SW 1271 (cell line): ENCODE results near the gene KLHL42.
A peak's percentile ranks its signal among the peaks of the same experiment; 100 is the strongest.

ENCODE experiments used
- DNase-seq, 2 experiments: peaks; one replicate each; lab custom pipeline; 2025; lab: John Stamatoyannopoulos, UW

The KLHL42 gene

GRCh38 chr12:27780612-27781408 lies 777 bp downstream of the KLHL42 start:
- peak in 1 of 2 experiments; percentile 24 for DNase-seq

- DNase-seq, result no peak
Measured at GRCh38 chr12:27781680-27782079, 1.6 kb downstream of the KLHL42 start.

GRCh38 chr12:27782481-27782880 lies 2.4 kb downstream of the KLHL42 start:
- no peak for DNase-seq

GRCh38 chr12:27785882-27786570 lies 6.0 kb downstream of the KLHL42 start:
- peak in 1 of 2 experiments; percentile 52 for DNase-seq

GRCh38 chr12:27787559-27787958 lies 7.5 kb downstream of the KLHL42 start:
- DNase-seq, result no peak

GRCh38 chr12:27790179-27790578 lies 10.1 kb downstream of the KLHL42 start:
- no peak for DNase-seq

- no peak for DNase-seq
Measured at GRCh38 chr12:27794818-27795584, 15.0 kb downstream of the KLHL42 start.

- DNase-seq, result no peak
Measured at GRCh38 chr12:27796128-27796527, 16.1 kb downstream of the KLHL42 start.

- DNase-seq, result no peak
Measured at GRCh38 chr12:27797301-27798025, 17.4 kb downstream of the KLHL42 start.

GRCh38 chr12:27800819-27801218 lies 20.8 kb downstream of the KLHL42 start:
- no peak for DNase-seq

- DNase-seq, result no peak
Measured at GRCh38 chr12:27801630-27802029, 21.6 kb downstream of the KLHL42 start.

GRCh38 chr12:27802511-27802910 lies 22.5 kb downstream of the KLHL42 start:
- no peak for DNase-seq

GRCh38 chr12:27802936-27803335 lies 22.9 kb downstream of the KLHL42 start:
- DNase-seq, result no peak

GRCh38 chr12:27805238-27805637 lies 25.2 kb downstream of the KLHL42 start:
- no peak for DNase-seq

- no peak for DNase-seq
Measured at GRCh38 chr12:27806259-27806658, 26.2 kb downstream of the KLHL42 start.

- no peak for DNase-seq
Measured at GRCh38 chr12:27807063-27807703, 27.1 kb downstream of the KLHL42 start.

- DNase-seq, result no peak
Measured at GRCh38 chr12:27808841-27809240, 28.8 kb downstream of the KLHL42 start.

GRCh38 chr12:27810756-27811155 lies 30.7 kb downstream of the KLHL42 start:
- DNase-seq, result no peak

GRCh38 chr12:27812502-27812901 lies 32.5 kb downstream of the KLHL42 start:
- no peak for DNase-seq

GRCh38 chr12:27814411-27814810 lies 34.4 kb downstream of the KLHL42 start:
- no peak for DNase-seq

- DNase-seq, result no peak
Measured at GRCh38 chr12:27814851-27815591, 35.0 kb downstream of the KLHL42 start.
